SU-DHL-6 (cell line): ENCODE data around the gene HOXC12.

Experiments used
- H2AFZ ChIP-seq: fragments of 200-600 bp; sonication (generic); 2 replicates; pipeline ENCODE4 v1.6.1; 2014; ENCODE audit warnings: low read depth, mild to moderate bottlenecking, moderate library complexity, mixed read lengths, antibody characterized with exemption, low read length; ENCODE audit not compliant: severe bottlenecking
- H3F3A ChIP-seq: fragments of 200-600 bp; shearing (Covaris generic); 2 replicates; pipeline ENCODE4 v1.6.0; 2016; ENCODE audit warnings: antibody characterized with exemption, mild to moderate bottlenecking; ENCODE audit not compliant: insufficient read depth
- H3K27ac ChIP-seq: fragments of 200-600 bp; sonication (generic); 2 replicates; pipeline ENCODE4 v1.5.1; 2016; ENCODE audit warnings: low read depth, mild to moderate bottlenecking, low read length, moderate library complexity, mixed read lengths
- H3K27me3 ChIP-seq: fragments of 200-600 bp; sonication (generic), shearing (Covaris generic); 2 replicates; pipeline ENCODE4 v1.6.0; 2014; ENCODE audit warnings: mild to moderate bottlenecking, low read length
- H3K36me3 ChIP-seq: fragments of 200-600 bp; sonication (generic); 2 replicates; pipeline ENCODE4 v1.6.1; 2014; ENCODE audit warnings: mild to moderate bottlenecking, low read length, mixed read lengths
- H3K4me2 ChIP-seq: fragments of 300-600, 200-600 bp; shearing (Covaris generic), sonication (generic); 2 replicates; pipeline ENCODE4 v1.6.0; 2014; ENCODE audit warnings: low read length, low read depth, mild to moderate bottlenecking; ENCODE audit not compliant: poor library complexity, severe bottlenecking
- H3K4me3 ChIP-seq: fragments of 200-600 bp; sonication (generic); 2 replicates; pipeline ENCODE4 v1.5.1; 2014; ENCODE audit warnings: antibody characterized with exemption, low read length, mild to moderate bottlenecking, mixed read lengths; ENCODE audit not compliant: insufficient read depth, poor library complexity, severe bottlenecking
- H3K79me2 ChIP-seq: fragments of 200-600 bp; sonication (generic); 2 replicates; pipeline ENCODE4 v1.6.1; 2014; ENCODE audit warnings: mild to moderate bottlenecking, low read length, moderate library complexity; ENCODE audit not compliant: insufficient read depth
- H3K9ac ChIP-seq: fragments of 200-600 bp; sonication (generic); 2 replicates; pipeline ENCODE4 v1.7.0; 2014; ENCODE audit warnings: mild to moderate bottlenecking, low read length
- H3K9me2 ChIP-seq: fragments of 200-600 bp; sonication (generic); replicated peaks from 2 replicates; pipeline ENCODE4 v1.6.1; 2014; ENCODE audit warnings: low read length; ENCODE audit not compliant: insufficient read depth
- H3K9me3 ChIP-seq: fragments of 200-600 bp; sonication (generic); 2 replicates; pipeline ENCODE4 v1.6.1; 2014; ENCODE audit warnings: low read length, mixed read lengths; ENCODE audit not compliant: insufficient read depth
- H4K20me1 ChIP-seq: fragments of 200-600 bp; sonication (generic); 2 replicates; pipeline ENCODE4 v1.6.1; 2014; ENCODE audit warnings: low read depth, mild to moderate bottlenecking, antibody characterized with exemption, low read length, moderate library complexity, mixed read lengths
- CTCF ChIP-seq: fragments of 200-600 bp; sonication (generic); IDR thresholded peaks from one replicate; pipeline ENCODE4 v1.5.1; 2017; ENCODE audit warnings: antibody characterized with exemption, mild to moderate bottlenecking, low read length, moderate library complexity; ENCODE audit not compliant: insufficient read depth, poor library complexity, severe bottlenecking
- EZH2phosphoT487 ChIP-seq: fragments of 200-600 bp; sonication (generic), shearing (Covaris generic); conservative IDR thresholded peaks from 2 replicates; pipeline ENCODE4 v1.6.1; 2018; ENCODE audit warnings: mild to moderate bottlenecking, antibody characterized with exemption, low read length, moderate library complexity, mixed read lengths

The HOXC12 gene

GRCh38 chr12:54005853-54006558 is 51.3 kb downstream of the HOXC12 start:
- peak overlapping the region; percentile 92 for H2AFZ ChIP-seq
- H3K4me2 ChIP-seq: peak overlapping the region; percentile 62
- no peaks in the 10 kb centered on the region for H3K79me2 ChIP-seq
- H3K9ac ChIP-seq: peak overlapping the region; percentile 49
- H3K27ac ChIP-seq: no peak overlapping the region
- no peaks in the 10 kb centered on the region for H3K27me3 ChIP-seq
- no peaks in the 10 kb centered on the region for H3F3A ChIP-seq
- no peak overlapping the region for H3K4me3 ChIP-seq
- no peaks in the 10 kb centered on the region for H3K9me3 ChIP-seq
- TF ChIP-seq EZH2phosphoT487 (no peak), CTCF (peak; percentile 73)
- no peaks in the 10 kb centered on the region for H3K36me3 ChIP-seq
- no peaks in the 10 kb centered on the region for H3K9me2 ChIP-seq
- H4K20me1 ChIP-seq: no peaks in the 10 kb centered on the region

DNA sequence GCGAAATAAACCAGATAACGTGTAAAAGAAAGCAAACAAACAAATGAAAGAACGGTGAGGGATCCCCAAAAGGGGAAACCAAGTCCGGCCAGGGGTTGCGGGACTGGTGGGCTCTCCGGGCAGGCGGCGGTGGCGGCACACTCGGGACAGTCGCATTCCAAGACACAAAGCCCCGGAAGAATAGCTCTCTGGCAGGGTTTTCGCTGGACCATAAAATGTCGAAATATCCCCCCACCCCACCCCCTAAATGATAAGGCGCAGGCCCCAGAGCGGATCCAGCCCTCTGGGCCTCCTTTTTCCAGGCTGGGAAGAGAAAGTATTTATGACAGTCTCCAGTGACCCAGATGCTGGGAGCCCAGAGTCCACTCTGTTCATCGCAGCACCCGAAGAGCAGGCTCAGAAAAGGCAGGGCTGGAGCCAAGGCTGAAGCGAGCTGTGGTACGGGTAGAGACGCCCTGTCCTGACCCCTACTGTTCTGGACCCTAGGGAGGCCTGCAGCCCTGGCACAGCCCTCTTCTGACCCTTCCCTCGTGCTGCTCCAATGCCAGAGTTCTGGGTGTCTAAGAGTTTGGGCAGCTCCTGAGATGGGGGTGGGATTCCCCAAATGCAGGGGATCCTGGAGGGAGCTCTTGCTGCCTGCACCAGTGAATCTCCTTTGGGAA is 52.0 kb downstream of the HOXC12 start:
- no peaks in the 10 kb centered on the region for H3K27me3 ChIP-seq

GRCh38 chr12:54007538-54008259 is 53.0 kb downstream of the HOXC12 start:
- Histone ChIP-seq H3F3A (peaks cover 4% of the 10 kb centered on the region; the same call in 1 of the 2 replicates), H3K4me3 (no peak overlapping the region), H3K4me2 (no peak overlapping the region), H3K9me2 (no peaks in the 10 kb centered on the region), H3K27me3 (0 out of 2 replicates have a peak, but pooled peaks cover under 1% of the 10 kb centered on the region), H4K20me1 (no peaks in the 10 kb centered on the region), H3K36me3 (no peaks in the 10 kb centered on the region), H3K9ac (no peak overlapping the region), H3K27ac (no peak overlapping the region), H3K9me3 (no peaks in the 10 kb centered on the region), H2AFZ (no peak overlapping the region), H3K79me2 (no peaks in the 10 kb centered on the region)
- TF ChIP-seq EZH2phosphoT487 (no peak), CTCF (no peak)

More for the DNA sequence above, 52.0 kb downstream of the HOXC12 start:
- Histone ChIP-seq H3F3A (no peaks in the 10 kb centered on the region), H3K9me2 (no peaks in the 10 kb centered on the region), H3K36me3 (no peaks in the 10 kb centered on the region), H3K9ac (peak overlapping the region; percentile 49; the same call in 1 of the 2 replicates), H4K20me1 (no peaks in the 10 kb centered on the region), H3K4me3 (no peak overlapping the region), H3K4me2 (peak overlapping the region; percentile 62), H3K27ac (no peak overlapping the region), H2AFZ (peak overlapping the region; percentile 92), H3K9me3 (no peaks in the 10 kb centered on the region), H3K79me2 (no peaks in the 10 kb centered on the region)
- TF ChIP-seq EZH2phosphoT487: no peak
- no peak for TF ChIP-seq CTCF
